ENCODE results near the gene COPS3. TPM values are rescaled to one million over a fixed set of nuclear protein-coding genes. Genes with fewer than 3 reads are reported as not detected.

Gene COPS3
- total RNA-seq, 1 experiment from 2014 or later: 113 TPM

DNA sequence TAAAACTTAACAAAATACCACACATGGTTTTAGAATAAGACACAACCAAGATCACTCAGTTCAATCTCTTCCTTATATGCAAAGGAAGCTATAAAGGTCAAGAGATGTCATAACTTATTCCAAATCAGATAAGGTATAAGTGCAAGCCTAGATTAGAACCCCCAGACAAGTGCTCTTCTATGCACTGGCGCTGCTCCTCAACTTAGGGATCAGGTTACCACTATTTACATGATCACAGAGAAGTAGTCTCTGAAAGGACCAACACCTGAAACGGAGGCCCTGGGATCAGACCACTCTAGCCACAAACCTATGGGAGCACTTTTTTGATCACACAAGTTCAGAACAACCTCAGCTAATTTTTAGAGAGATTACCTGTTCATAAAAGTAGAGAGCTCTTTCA is 16.6 kb downstream of the COPS3 start:
- Histone ChIP-seq H3K56ac (ENCODE audit: insufficient read length, low read depth, low read length) (no peak overlapping the region), H3K4ac (ENCODE audit: low read depth, low read length) (no peak overlapping the region), H2AFZ (ENCODE audit: low read length) (no peak overlapping the region), H3K9me3 (ENCODE audit: control insufficient read depth, low read depth, low read length) (no peaks in the 10 kb centered on the region), H3K27ac (ENCODE audit: insufficient read length, low read depth, low read length) (no peak overlapping the region), H4K91ac (ENCODE audit: insufficient read length, low read depth, low read length) (no peak overlapping the region), H3K4me1 (ENCODE audit: insufficient read depth, low read length) (no peaks in the 10 kb centered on the region), H2BK12ac (ENCODE audit: insufficient read length, low read depth, low read length) (no peak overlapping the region), H2BK20ac (ENCODE audit: low read depth, low read length, poor library complexity, severe bottlenecking) (no peak overlapping the region), H3K9ac (ENCODE audit: extremely low read depth, insufficient read length, low read length) (no peak overlapping the region), H2BK5ac (ENCODE audit: insufficient read length, low read length) (no peak overlapping the region), H4K20me1 (ENCODE audit: control insufficient read depth, insufficient read depth, insufficient read length) (no peaks in the 10 kb centered on the region), H3K23me2 (ENCODE audit: insufficient read length, low read depth, low read length, poor library complexity, severe bottlenecking) (no peaks in the 10 kb centered on the region), H3K79me1 (ENCODE audit: insufficient read depth, low read depth, low read length, poor library complexity, severe bottlenecking) (no peaks in the 10 kb centered on the region), H3K79me2 (ENCODE audit: insufficient read depth, low read length) (no peaks in the 10 kb centered on the region), H2AK5ac (ENCODE audit: insufficient read length, low read length) (no peak overlapping the region), H3K18ac (ENCODE audit: insufficient read length, low read depth, low read length) (no peak overlapping the region), H3K4me2 (ENCODE audit: insufficient read depth, insufficient read length, low read length) (no peak overlapping the region), H2BK120ac (ENCODE audit: low read depth, low read length, poor library complexity, severe bottlenecking) (no peak overlapping the region), H3K23ac (ENCODE audit: insufficient read length, low read depth, low read length) (no peak overlapping the region), H2BK15ac (ENCODE audit: low read depth, low read length) (no peak overlapping the region), H4K8ac (replicated peaks; ENCODE audit: insufficient read length, low read depth, low read length) (no peak overlapping the region), H3K14ac (ENCODE audit: insufficient read depth, low read length) (no peak overlapping the region), H3T11ph (ENCODE audit: low read length) (no peak overlapping the region), H4K5ac (ENCODE audit: insufficient read length, low read depth, low read length) (no peak overlapping the region), H3K27me3 (ENCODE audit: insufficient read depth, low read length) (no peaks in the 10 kb centered on the region)
- no CpG with 5 or more reads among the region's 2 CpGs for WGBS (ENCODE audit: extremely low coverage, insufficient read length, low lambda C conversion rate)
- peaks cover 34 to 81% (median 66%) of the 10 kb centered on the region in 3 experiments for H3K36me3 Mint-ChIP-seq (ENCODE audit: insufficient read depth in 1 of 3, low read depth in 3 of 3)
- DNase-seq: no peak
- TF ChIP-seq, protein P1, sequence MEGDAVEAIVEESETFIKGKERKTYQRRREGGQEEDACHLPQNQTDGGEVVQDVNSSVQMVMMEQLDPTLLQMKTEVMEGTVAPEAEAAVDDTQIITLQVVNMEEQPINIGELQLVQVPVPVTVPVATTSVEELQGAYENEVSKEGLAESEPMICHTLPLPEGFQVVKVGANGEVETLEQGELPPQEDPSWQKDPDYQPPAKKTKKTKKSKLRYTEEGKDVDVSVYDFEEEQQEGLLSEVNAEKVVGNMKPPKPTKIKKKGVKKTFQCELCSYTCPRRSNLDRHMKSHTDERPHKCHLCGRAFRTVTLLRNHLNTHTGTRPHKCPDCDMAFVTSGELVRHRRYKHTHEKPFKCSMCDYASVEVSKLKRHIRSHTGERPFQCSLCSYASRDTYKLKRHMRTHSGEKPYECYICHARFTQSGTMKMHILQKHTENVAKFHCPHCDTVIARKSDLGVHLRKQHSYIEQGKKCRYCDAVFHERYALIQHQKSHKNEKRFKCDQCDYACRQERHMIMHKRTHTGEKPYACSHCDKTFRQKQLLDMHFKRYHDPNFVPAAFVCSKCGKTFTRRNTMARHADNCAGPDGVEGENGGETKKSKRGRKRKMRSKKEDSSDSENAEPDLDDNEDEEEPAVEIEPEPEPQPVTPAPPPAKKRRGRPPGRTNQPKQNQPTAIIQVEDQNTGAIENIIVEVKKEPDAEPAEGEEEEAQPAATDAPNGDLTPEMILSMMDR (conservative IDR thresholded peaks at IDR 0.05): no peak
- H3K4me1 Mint-ChIP-seq: peaks cover 4 to 7% of the 10 kb centered on the region in 2 experiments; a peak in 3 of 4 replicates
- no peaks in the 10 kb centered on the region for H3K9me3 Mint-ChIP-seq
- no peaks in the 10 kb centered on the region for H3K27me3 Mint-ChIP-seq (ENCODE audit: low read depth)
- H3K27ac Mint-ChIP-seq: 0 out of 7 replicates have a peak overlapping the region, but pooled peaks of 1 of the 3 experiments have one; percentile 46
- no peak overlapping the region for H3K4me3 Mint-ChIP-seq
